Peyer's patch (tissue), 4 donors: Measurements from ENCODE around the gene CDK6. TPM values are rescaled to one million over a fixed set of nuclear protein-coding genes. Genes with fewer than 3 reads are reported as not detected.

Experiments used
- DNase-seq, 3 donors: peaks; one replicate each; pipeline ENCODE4 v3.0.0-alpha.2; 2017 to 2019
- H3K27ac ChIP-seq, 4 donors: fragments of 200-600 bp; sonication (generic); one replicate each; pipeline ENCODE4 v1.5.1; 2016 to 2019
- H3K27me3 ChIP-seq, 2 donors: fragments of 200-600 bp; sonication (generic); one replicate each; pipeline ENCODE4 v1.5.1; 2019
- H3K36me3 ChIP-seq, 3 donors: fragments of 200-600 bp; sonication (generic); one replicate each; pipeline ENCODE4 v1.5.1; 2016 to 2019
- H3K4me1 ChIP-seq, 4 donors: fragments of 200-600 bp; sonication (generic); one replicate each; pipeline ENCODE4 v1.5.1; 2016 to 2019
- H3K4me3 ChIP-seq, 4 donors: fragments of 200-600 bp; sonication (generic); 1 replicate in 3 of 4; 2 replicates in 1 of 4; pipeline ENCODE4 v1.5.1; 2016 to 2019; ENCODE audit warnings: mild to moderate bottlenecking in 1 of 4
- H3K9me3 ChIP-seq, 4 donors: fragments of 200-600 bp; sonication (generic); one replicate each; pipeline ENCODE4 v1.5.1; 2016 to 2019; ENCODE audit warnings: mild to moderate bottlenecking in 1 of 4
- POLR2A ChIP-seq, 2 donors: fragments of 450-650 bp; IDR thresholded peaks; one replicate each; pipeline ENCODE4 v1.5.1; 2017; ENCODE audit warnings: antibody characterized with exemption in 2 of 2, mild to moderate bottlenecking in 2 of 2, moderate library complexity in 2 of 2
- total RNA-seq, 4 donors: library from RNA; depleted of rRNA; stranded (reverse); fragments of >200 nt; gene quantifications; one replicate each; pipeline ENCODE4 v1.1.0, GENCODE V29; 2016
- TF ChIP-seq, protein P1 (sequence below), 6 experiments: fragments of 450-650 bp in 4 of 6; fragments of 200-600 bp in 2 of 6; sonication (generic) in 1 of 6; IDR thresholded peaks; one replicate each; pipeline ENCODE4 v1.5.1; 2017 to 2019; ENCODE audit warnings: antibody characterized with exemption in 6 of 6, mild to moderate bottlenecking in 3 of 6, moderate library complexity in 1 of 6

CDK6 gene
- total RNA-seq, 4 donors from 2014 or later: 25.6 to 75.1 (median 55.4) TPM

DNA sequence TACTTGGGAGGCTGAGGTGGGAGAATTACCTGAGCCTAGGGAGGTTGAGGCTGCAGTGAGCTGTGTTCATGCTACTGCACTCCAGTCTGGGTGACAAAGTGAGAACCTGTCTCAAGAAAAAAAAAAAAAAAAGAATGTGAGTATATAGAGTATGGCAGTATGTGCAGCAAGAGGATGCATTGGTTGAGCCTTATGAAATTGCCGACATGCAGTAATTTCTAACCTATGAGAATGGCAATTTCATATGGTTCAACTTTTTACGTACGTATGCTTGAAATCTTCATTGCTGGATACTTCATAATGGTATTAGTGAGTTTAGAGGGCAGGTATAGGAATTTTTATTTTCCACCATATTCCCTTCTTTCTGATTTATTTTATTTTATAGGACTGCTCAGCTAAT, 241.6 kb downstream of the CDK6 start:
- no peak overlapping the region for H3K4me3 ChIP-seq
- TF ChIP-seq, protein P1, sequence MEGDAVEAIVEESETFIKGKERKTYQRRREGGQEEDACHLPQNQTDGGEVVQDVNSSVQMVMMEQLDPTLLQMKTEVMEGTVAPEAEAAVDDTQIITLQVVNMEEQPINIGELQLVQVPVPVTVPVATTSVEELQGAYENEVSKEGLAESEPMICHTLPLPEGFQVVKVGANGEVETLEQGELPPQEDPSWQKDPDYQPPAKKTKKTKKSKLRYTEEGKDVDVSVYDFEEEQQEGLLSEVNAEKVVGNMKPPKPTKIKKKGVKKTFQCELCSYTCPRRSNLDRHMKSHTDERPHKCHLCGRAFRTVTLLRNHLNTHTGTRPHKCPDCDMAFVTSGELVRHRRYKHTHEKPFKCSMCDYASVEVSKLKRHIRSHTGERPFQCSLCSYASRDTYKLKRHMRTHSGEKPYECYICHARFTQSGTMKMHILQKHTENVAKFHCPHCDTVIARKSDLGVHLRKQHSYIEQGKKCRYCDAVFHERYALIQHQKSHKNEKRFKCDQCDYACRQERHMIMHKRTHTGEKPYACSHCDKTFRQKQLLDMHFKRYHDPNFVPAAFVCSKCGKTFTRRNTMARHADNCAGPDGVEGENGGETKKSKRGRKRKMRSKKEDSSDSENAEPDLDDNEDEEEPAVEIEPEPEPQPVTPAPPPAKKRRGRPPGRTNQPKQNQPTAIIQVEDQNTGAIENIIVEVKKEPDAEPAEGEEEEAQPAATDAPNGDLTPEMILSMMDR (IDR thresholded peaks at IDR 0.05): no peak
- no peak for TF ChIP-seq POLR2A (IDR thresholded peaks at IDR 0.05)
- H3K9me3 ChIP-seq: no peaks in the 10 kb centered on the region
- H3K27me3 ChIP-seq: no peaks in the 10 kb centered on the region
- H3K27ac ChIP-seq: no peak overlapping the region
- peaks cover 0 to 3% (median 0%) of the 10 kb centered on the region in 4 donors for H3K4me1 ChIP-seq
- no peak for DNase-seq
- H3K36me3 ChIP-seq: no peaks in the 10 kb centered on the region

DNA sequence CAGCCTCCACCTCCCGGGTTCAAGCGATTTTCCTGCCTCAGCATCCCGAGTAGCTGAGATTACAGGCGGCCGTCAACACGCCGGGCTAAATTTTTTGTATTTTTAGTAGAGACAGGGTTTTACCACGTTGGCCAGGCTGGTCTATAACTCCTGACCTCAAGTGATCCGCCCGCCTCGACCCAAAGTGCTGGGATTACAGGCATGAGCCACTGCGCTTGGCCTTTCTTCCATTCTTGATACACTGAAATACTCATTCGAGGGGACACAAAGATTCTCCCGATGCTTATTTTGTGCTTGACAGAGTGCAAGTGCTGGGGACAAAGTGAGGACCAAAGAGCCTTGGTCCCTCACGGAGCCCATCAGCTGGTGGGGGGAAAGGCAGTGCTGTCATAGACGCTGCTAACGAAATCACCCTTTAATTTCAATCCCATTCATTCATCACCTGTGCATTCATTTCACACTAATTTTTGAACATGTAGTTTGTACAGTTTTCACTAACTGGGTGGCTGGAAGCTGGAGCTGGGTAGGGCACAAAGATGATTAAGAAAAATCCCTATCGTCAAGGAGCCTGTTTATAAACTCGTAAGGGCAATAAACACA, 245.6 kb downstream of the CDK6 start:
- H3K27ac ChIP-seq: peak overlapping the region in 1 of 4 donors; percentile 92
- TF ChIP-seq, protein P1 (IDR thresholded peaks at IDR 0.05): no peak
- TF ChIP-seq POLR2A (IDR thresholded peaks at IDR 0.05): no peak
- peak overlapping the region; percentile 66 to 87 (median 80) for H3K4me3 ChIP-seq
- H3K36me3 ChIP-seq: no peaks in the 10 kb centered on the region
- peaks cover 2 to 11% (median 7%) of the 10 kb centered on the region in 4 donors for H3K4me1 ChIP-seq
- no peak for DNase-seq
- H3K9me3 ChIP-seq: no peaks in the 10 kb centered on the region
- no peaks in the 10 kb centered on the region for H3K27me3 ChIP-seq

DNA sequence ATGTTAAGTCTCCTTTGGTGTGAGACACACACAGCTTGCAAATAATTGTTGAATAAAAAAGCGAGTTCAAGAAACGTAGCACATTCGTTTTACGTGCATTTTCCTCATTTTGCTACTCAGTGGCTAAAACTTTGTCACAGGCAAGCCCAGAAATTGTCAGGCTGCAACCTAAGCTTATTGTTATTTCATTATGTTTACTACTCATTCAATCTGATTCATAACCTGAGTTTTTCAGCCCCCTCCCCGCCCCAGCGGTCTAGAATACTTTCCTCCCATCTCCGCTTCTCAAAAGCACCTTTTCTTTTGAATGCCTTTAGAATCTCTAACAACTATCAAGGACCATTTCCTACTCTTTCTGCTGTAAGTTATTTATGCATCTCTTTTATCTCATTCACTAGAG, 247.3 kb downstream of the CDK6 start:
- no peak for DNase-seq
- no peaks in the 10 kb centered on the region for H3K9me3 ChIP-seq
- H3K4me1 ChIP-seq: peaks cover 2 to 17% (median 7%) of the 10 kb centered on the region in 4 donors
- H3K36me3 ChIP-seq: no peaks in the 10 kb centered on the region
- H3K4me3 ChIP-seq: peak overlapping the region; percentile 66 to 87 (median 80)
- H3K27me3 ChIP-seq: no peaks in the 10 kb centered on the region
- no peak for TF ChIP-seq POLR2A (IDR thresholded peaks at IDR 0.05)
- TF ChIP-seq, protein P1 (IDR thresholded peaks at IDR 0.05): no peak
- no peak overlapping the region for H3K27ac ChIP-seq

DNA sequence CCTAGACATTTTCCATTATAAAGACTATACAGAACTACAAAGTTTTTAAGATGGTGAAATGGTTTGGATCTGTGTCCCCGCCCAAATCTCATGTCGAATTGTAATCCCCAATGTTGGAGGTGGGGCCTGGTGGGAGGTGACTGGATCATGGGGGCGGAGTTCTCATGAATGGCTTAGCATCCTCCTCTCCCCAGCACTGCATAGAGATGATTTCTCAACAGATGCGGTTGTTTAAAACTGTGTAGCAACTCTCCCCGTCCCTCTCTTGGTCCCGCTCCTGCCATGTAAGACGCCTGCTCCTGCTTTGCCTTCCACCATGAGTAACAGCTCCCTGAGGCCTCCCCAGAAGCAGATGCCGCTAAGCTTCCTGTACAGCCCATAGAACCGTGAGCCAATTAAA, 247.8 kb downstream of the CDK6 start:
- Histone ChIP-seq H3K4me1 (peaks cover 2 to 17% (median 7%) of the 10 kb centered on the region in 4 donors), H3K27me3 (no peaks in the 10 kb centered on the region), H3K4me3 (peak overlapping the region in 2 of 4 donors; percentile 75 to 86), H3K9me3 (no peaks in the 10 kb centered on the region), H3K27ac (no peak overlapping the region), H3K36me3 (no peaks in the 10 kb centered on the region)
- no peak for DNase-seq
- no peak for TF ChIP-seq POLR2A (IDR thresholded peaks at IDR 0.05)
- TF ChIP-seq, protein P1 (IDR thresholded peaks at IDR 0.05): no peak

DNA sequence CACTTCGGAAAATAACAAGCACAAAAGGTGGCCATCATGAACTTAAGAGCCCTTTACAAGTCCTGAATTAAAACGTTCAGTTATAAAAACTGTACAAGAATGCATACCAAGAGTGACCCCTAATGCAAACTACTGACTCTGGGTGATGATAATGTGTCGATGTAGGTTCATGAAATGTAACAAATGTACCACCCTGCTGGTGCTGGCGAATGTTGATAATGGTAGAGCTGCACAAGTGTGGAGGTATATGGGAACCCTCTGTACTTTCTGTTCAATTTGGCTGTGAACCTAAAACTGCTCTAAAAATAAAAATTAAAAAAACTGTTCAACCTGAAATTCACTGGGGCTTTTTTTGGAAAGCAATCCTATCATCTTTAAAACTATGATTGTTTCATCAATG, 249.5 kb downstream of the CDK6 start:
- no peaks in the 10 kb centered on the region for H3K27me3 ChIP-seq
- TF ChIP-seq POLR2A (IDR thresholded peaks at IDR 0.05): no peak
- TF ChIP-seq, protein P1 (IDR thresholded peaks at IDR 0.05): no peak
- H3K27ac ChIP-seq: no peak overlapping the region
- peaks cover 2 to 17% (median 7%) of the 10 kb centered on the region in 4 donors for H3K4me1 ChIP-seq
- H3K4me3 ChIP-seq: no peak overlapping the region
- H3K9me3 ChIP-seq: no peaks in the 10 kb centered on the region
- no peak for DNase-seq
- H3K36me3 ChIP-seq: no peaks in the 10 kb centered on the region
